Spinal cord (tissue), 10 donors: ENCODE results near the gene OR10P1. TPM values are rescaled to one million over a fixed set of nuclear protein-coding genes. Genes with fewer than 3 reads are reported as not detected.
A peak's percentile ranks its signal among the peaks of the same experiment; 100 is the strongest.

Source experiments
- DNase-seq, 6 donors: peaks; one replicate each; pipeline versions ENCODE4 v3.0.0 to v3.0.0-alpha.2; 2013 to 2015; ENCODE audit warnings: low spot score in 6 of 6, low read depth in 4 of 6
- H3K27ac ChIP-seq: one replicate; pipeline ENCODE4 v1.5.1; 2013; ENCODE audit warnings: low read depth, low read length, control low read depth
- H3K27me3 ChIP-seq: one replicate; pipeline ENCODE4 v1.6.1; 2013; ENCODE audit warnings: low read length; ENCODE audit not compliant: control insufficient read depth, insufficient read depth
- H3K36me3 ChIP-seq: one replicate; pipeline ENCODE4 v1.6.1; 2013; ENCODE audit warnings: low read length; ENCODE audit not compliant: control insufficient read depth, insufficient read depth
- H3K4me1 ChIP-seq: one replicate; pipeline ENCODE4 v1.6.1; 2013; ENCODE audit warnings: low read length; ENCODE audit not compliant: control insufficient read depth, insufficient read depth
- H3K4me3 ChIP-seq: one replicate; pipeline ENCODE4 v1.5.1; 2013; ENCODE audit warnings: low read depth, low read length, control low read depth
- H3K9me3 ChIP-seq: one replicate; pipeline ENCODE4 v1.6.1; 2013; ENCODE audit warnings: low read length; ENCODE audit not compliant: control insufficient read depth, insufficient read depth
- WGBS: methylation state at CpG from one replicate; pipeline ENCODE4 v1.1.5; 2013; ENCODE audit warnings: missing lambda C conversion rate; ENCODE audit not compliant: insufficient coverage; 5-methylcytosine and 5-hydroxymethylcytosine counted together
- polyA plus RNA-seq, 2 donors: library from polyadenylated mRNA; unstranded; fragments of 120-200 nt; gene quantifications; one replicate each; pipeline ENCODE4 v1.2.1, GENCODE V29; 2013; ENCODE audit not compliant: insufficient read length in 2 of 2
- total RNA-seq, 2 donors: library from RNA; depleted of rRNA in 1 of 2; stranded (reverse); fragments of 120-200 nt in 1 of 2; fragments of >200 nt in 1 of 2; gene quantifications; one replicate each; pipeline versions ENCODE4 v1.2.3 to v1.2.4, GENCODE V29; 2013 to 2014
- donor health status: healthy.

The OR10P1 gene
- total and polyA plus RNA-seq, 4 donors: not detected

DNA sequence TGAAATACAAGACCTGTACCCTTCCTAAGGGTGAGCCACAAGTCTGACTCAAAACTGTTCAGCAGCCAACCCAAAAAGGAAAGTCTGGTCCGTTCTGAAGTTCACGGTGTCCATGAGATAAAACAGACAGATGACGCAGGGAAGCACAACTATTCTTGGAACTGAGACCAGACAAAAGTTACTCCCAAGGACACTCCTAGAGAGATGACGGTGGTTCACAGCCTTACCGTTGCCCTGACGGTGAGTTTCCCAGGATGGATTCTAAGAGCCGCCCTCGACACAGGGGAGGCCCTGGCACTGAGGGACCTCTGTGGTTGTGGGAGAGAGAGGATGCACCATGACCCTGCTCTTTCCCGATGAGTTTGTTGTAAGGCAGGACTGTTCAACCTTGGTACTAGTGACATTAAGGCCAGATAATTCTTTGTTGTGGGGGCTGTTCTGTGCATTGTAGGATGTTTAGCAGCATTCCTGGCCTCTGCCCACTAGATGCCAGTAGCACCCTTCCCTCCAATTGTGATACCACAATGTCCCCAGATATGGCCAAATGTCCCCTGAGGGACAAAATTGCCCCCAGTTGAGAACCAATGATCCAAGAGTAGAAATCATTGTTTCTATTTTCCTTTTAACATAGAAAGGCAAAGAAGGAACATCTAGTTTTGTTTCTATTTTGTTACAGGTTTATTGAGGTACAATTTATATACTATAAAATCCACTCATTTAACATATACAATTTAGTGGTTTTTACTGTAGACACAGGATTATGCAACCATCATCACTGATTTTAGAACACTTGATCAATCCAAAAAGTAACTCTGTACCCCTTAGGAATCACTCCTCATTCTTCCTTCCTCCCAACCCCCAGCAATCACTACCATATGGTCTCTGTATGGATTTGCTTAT is 23.0 kb downstream of the OR10P1 start:
- 67% methylated on average over 7 of the region's 9 CpGs for WGBS
- DNase-seq: peak in 3 of 6 donors; percentile 12 to 42 (median 30)
- Histone ChIP-seq H3K27ac (no peak overlapping the region), H3K27me3 (no peaks in the 10 kb centered on the region), H3K4me3 (no peak overlapping the region), H3K36me3 (no peaks in the 10 kb centered on the region), H3K4me1 (no peaks in the 10 kb centered on the region), H3K9me3 (no peaks in the 10 kb centered on the region)

DNA sequence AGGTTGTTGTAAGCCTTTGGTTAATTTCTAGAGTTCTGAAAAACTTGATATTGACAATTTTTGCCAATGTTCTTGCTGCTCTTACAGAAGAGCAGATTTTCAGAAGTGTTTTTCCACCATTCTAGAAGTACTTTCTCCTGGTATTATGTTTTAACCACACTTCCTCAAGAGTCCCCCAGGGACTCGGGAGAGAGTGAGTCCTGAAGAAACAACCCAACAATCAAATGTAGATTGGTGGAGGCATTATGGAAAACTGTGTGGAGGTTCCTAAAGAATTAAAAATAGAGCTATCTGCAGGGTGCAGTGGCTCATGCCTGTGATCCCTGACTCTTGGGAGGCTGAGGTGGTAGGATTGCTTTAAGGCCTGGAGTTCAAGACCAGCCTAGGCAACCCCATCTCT is 26.7 kb downstream of the OR10P1 start:
- Histone ChIP-seq H3K9me3 (no peaks in the 10 kb centered on the region), H3K4me1 (no peaks in the 10 kb centered on the region), H3K27me3 (no peaks in the 10 kb centered on the region), H3K4me3 (no peak overlapping the region), H3K36me3 (no peaks in the 10 kb centered on the region), H3K27ac (no peak overlapping the region)
- no CpG with 5 or more reads among the region's 1 CpG for WGBS
- no peak for DNase-seq

DNA sequence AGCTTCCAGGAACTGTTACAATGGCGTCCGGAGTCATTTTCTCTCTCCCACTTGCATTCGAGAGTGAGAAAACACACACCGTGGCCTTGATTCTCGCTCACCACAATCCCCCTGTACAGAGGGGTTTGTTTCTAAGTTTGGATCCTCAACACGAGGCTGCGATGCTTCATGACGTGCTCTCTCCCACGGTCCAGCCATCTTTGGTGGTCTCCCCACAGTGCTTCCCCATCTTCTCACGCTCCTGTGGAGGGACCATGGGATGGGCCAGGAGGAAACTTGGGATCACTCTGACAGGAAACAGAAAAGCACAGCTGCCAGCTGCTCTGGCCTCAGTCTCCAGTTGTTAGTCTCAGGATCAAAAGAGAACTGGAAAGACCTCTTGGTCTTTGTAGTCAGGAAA is 28.1 kb downstream of the OR10P1 start:
- Histone ChIP-seq H3K27ac (no peak overlapping the region), H3K36me3 (no peaks in the 10 kb centered on the region), H3K27me3 (no peaks in the 10 kb centered on the region), H3K4me3 (no peak overlapping the region), H3K9me3 (no peaks in the 10 kb centered on the region), H3K4me1 (no peaks in the 10 kb centered on the region)
- no peak for DNase-seq
- WGBS: 92% methylated on average over 5 of the region's 10 CpGs

DNA sequence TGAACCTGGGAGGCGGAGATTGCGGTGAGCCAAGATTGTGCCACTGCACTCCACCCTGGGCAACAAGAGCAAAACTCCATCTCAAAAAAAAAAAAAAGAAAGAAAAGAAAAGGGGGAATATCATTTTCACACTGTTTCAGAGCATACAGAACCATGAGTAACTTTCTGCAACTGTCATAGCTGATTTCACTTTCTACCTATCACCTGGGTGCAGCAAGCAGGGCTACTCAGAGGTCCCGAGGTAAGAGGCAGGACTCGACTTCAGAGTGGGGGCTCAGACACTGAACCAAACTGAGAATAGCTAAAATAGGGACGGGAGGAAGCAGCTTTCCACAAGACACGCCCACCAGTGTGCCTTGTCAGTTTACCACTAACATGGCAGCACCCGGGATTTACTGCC is 29.8 kb downstream of the OR10P1 start:
- 79% methylated on average over 4 of the region's 7 CpGs for WGBS
- DNase-seq: no peak
- Histone ChIP-seq H3K4me1 (no peaks in the 10 kb centered on the region), H3K9me3 (no peaks in the 10 kb centered on the region), H3K27me3 (no peaks in the 10 kb centered on the region), H3K27ac (no peak overlapping the region), H3K4me3 (no peak overlapping the region), H3K36me3 (no peaks in the 10 kb centered on the region)

DNA sequence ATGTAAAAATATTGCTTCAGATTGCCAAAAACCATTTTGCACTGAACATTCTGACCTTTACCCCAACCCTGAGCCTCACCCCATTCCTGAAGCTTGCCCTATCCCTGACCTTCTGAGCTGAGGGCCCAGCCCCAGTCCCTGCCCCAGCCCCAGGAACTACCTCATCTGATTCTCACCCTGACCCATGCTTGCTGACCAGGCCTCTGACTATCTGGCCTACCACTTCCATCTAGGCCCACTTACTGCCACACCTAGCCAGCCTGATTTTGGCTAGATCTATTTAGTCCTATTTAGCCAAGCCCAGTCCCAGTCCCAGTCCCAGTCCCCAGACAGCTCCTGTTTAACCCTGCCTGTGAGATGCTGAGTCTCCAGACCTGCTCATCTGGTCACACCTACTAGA is 33.6 kb downstream of the OR10P1 start:
- no peak overlapping the region for H3K27ac ChIP-seq
- DNase-seq: no peak

DNA sequence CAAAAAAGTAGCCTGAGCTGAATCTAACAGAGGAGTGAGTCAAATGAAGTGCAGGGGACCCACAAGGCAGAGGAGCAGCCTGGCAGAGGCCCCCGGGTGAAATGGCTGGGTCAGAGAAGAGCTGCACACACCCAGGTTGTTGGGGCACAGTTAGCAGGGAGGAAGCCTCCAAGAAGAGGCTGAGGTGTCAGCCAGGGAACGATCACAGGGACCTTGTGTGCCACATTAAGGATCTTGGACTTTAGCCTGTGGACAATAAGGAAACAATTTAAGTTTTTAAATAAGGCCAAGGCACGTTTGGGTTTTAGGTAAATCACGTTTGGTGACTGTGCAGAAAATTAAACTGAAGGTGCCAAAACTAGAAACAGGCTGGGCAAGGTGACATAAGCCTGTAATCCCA is 35.1 kb downstream of the OR10P1 start:
- Histone ChIP-seq H3K27me3 (no peaks in the 10 kb centered on the region), H3K27ac (no peak overlapping the region), H3K36me3 (no peaks in the 10 kb centered on the region), H3K9me3 (no peaks in the 10 kb centered on the region), H3K4me3 (no peak overlapping the region), H3K4me1 (no peaks in the 10 kb centered on the region)
- WGBS: 73% methylated on average over 4 of the region's 4 CpGs
- no peak for DNase-seq

More for the DNA sequence above, 33.6 kb downstream of the OR10P1 start:
- Histone ChIP-seq H3K36me3 (no peaks in the 10 kb centered on the region), H3K4me1 (no peaks in the 10 kb centered on the region), H3K9me3 (no peaks in the 10 kb centered on the region), H3K27me3 (no peaks in the 10 kb centered on the region), H3K4me3 (no peak overlapping the region)

DNA sequence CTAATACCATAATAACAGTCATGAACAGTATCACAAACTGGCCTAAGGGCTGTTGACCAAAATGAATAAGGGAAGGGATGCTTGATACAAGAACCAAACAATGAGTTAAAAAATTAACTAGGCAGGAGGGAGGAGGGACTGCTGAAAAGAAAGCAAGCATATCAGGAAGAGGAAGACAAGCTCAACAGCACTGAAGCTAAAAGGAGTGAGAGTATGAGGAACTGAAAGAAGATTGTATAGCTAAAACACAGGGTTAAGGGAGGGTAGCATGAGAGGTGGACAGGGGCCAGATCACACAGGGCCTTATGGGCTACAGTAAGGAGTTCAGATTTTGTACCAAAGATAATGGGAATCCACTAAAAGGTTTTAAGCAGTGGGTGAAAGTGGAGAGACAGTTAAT is 36.9 kb downstream of the OR10P1 start:
- Histone ChIP-seq H3K36me3 (no peaks in the 10 kb centered on the region), H3K4me1 (no peaks in the 10 kb centered on the region), H3K27ac (no peak overlapping the region), H3K9me3 (no peaks in the 10 kb centered on the region), H3K4me3 (no peak overlapping the region), H3K27me3 (no peaks in the 10 kb centered on the region)
- no peak for DNase-seq

DNA sequence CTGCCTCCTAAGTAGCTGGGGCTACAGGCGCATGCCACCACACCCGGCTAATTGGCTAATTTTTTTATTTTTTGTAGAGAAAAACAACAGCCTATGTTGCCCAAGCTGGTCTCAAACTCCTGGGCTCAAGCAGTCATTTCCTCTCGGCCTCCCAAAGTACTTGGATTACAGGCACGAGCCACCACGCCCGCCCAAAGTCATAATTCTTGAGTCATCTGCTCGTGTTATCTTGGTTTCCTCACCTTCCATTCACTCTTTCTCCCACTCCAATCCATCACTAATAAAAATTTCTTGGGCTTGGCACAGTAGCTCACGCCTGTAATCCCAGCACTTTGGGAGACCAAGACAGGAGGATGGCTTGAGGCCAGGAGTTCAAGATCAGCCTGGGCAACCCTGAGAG is 39.0 kb downstream of the OR10P1 start:
- 88% methylated on average over 6 of the region's 8 CpGs for WGBS
- Histone ChIP-seq H3K9me3 (no peaks in the 10 kb centered on the region), H3K36me3 (no peaks in the 10 kb centered on the region), H3K27ac (no peak overlapping the region), H3K4me3 (no peak overlapping the region), H3K4me1 (no peaks in the 10 kb centered on the region), H3K27me3 (no peaks in the 10 kb centered on the region)
- no peak for DNase-seq

DNA sequence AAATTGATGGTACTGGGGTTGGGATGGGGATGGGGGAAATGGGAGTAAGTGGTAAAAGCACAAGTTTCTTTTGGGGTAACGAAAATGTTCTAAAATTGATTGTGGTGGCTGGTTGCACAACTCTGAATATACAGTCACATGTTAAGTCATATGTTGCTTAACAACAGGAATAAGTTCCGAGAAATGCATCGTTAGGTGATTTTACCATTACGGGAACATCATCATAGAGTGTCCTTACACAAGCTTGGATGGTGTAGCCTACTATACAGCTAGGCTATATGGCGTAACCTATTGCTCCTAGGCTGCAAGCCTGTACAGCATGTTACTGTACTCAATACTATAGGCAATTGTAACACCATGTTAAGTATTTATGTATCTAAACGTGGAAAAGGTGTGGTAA is 40.0 kb downstream of the OR10P1 start:
- Histone ChIP-seq H3K27me3 (peaks cover under 1% of the 10 kb centered on the region), H3K4me3 (no peak overlapping the region), H3K9me3 (no peaks in the 10 kb centered on the region), H3K36me3 (no peaks in the 10 kb centered on the region), H3K4me1 (peaks cover 6% of the 10 kb centered on the region), H3K27ac (no peak overlapping the region)
- no peak for DNase-seq
- 67% methylated on average over 3 of the region's 6 CpGs for WGBS

DNA sequence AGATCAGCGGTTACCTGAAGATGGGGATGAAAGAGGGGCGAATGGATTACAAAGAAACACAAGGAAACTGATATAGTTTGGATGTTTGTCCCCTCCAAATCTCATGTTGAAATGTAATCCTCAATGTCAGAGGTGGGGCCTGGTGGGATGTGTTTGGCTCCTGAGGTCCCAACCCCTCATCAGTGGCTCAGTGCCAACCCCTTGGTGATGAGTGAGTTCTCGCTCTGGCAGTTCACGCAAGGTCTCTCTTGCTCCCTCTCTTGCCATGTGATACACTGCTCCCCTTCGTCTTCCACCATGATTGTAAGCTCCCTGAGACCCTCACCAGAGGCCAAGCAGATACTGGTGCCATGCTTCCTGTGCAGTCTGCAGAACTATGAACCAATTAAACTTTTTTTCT is 43.0 kb downstream of the OR10P1 start:
- DNase-seq: no peak
- whole genome bisulfite sequencing: 81% methylated on average over 3 of the region's 5 CpGs
- no peak overlapping the region for H3K27ac ChIP-seq
- no peak overlapping the region for H3K4me3 ChIP-seq
- peaks cover 4% of the 10 kb centered on the region for H3K27me3 ChIP-seq
- H3K36me3 ChIP-seq: no peaks in the 10 kb centered on the region
- peaks cover 10% of the 10 kb centered on the region for H3K4me1 ChIP-seq
- no peaks in the 10 kb centered on the region for H3K9me3 ChIP-seq
